ENCODE measurements around the gene CTSV.
"Not testable (repeated sequence)": the region's sequence is repeated elsewhere in the genome, so short reads cannot be mapped to it uniquely, and the experiment has no call there.

DNA sequence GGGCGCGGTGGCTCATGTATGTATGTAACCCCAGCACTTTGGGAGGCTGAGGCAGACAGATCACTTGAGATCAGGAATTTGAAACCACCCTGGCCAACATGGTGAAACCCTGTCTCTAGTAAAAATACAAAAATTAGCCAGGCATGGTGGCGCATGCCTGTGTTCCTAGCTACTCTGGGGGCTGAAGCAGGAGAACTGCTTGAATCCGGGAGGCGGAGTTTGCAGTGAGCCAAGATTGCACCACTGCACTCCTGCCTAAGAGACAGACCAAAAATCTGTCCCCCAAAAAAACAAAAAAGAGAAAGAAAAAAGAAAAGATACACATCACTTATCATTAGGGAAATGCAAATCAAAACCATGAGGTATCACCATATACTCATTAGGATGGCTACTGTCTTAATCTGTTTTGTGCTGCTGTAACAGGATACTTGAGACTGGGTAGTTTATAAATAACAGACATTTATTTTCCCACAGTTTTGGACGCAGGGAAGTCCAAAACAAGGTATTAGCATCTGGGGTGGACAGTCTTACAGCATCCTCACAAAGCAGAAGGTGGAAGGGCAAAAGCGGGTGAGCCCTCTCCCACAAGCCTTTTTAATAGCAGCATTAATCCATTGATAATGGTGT is 55.3 kb downstream of the CTSV start:
- not testable (repeated sequence) for TF ChIP-seq TAF1 (IDR thresholded peaks at IDR 0.05; ENCODE audit: borderline replicate concordance, low read depth, low read length); POLR2AphosphoS5 (IDR thresholded peaks at IDR 0.05; ENCODE audit: low read depth, low read length); NFIC (IDR thresholded peaks at IDR 0.05; ENCODE audit: borderline replicate concordance); EP300 (IDR thresholded peaks at IDR 0.05; ENCODE audit: borderline replicate concordance in 1 of 2, low read depth in 1 of 2, low read length in 1 of 2)
- TF ChIP-seq, protein P1, sequence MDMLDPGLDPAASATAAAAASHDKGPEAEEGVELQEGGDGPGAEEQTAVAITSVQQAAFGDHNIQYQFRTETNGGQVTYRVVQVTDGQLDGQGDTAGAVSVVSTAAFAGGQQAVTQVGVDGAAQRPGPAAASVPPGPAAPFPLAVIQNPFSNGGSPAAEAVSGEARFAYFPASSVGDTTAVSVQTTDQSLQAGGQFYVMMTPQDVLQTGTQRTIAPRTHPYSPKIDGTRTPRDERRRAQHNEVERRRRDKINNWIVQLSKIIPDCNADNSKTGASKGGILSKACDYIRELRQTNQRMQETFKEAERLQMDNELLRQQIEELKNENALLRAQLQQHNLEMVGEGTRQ (IDR thresholded peaks at IDR 0.05; ENCODE audit: borderline replicate concordance, low read depth, low read length), result not testable (repeated sequence)

Data from SK-N-SH (cell line).